ENCODE measurements around the gene AP3S2. TPM values are rescaled to one million over a fixed set of nuclear protein-coding genes. Genes with fewer than 3 reads are reported as not detected.

AP3S2 gene
- total and polyA plus RNA-seq, 2 of the 13 experiments (the other 11 are each of a cell fraction or from before 2014, with no cell fraction given), result 17.6 to 44.4 TPM

DNA sequence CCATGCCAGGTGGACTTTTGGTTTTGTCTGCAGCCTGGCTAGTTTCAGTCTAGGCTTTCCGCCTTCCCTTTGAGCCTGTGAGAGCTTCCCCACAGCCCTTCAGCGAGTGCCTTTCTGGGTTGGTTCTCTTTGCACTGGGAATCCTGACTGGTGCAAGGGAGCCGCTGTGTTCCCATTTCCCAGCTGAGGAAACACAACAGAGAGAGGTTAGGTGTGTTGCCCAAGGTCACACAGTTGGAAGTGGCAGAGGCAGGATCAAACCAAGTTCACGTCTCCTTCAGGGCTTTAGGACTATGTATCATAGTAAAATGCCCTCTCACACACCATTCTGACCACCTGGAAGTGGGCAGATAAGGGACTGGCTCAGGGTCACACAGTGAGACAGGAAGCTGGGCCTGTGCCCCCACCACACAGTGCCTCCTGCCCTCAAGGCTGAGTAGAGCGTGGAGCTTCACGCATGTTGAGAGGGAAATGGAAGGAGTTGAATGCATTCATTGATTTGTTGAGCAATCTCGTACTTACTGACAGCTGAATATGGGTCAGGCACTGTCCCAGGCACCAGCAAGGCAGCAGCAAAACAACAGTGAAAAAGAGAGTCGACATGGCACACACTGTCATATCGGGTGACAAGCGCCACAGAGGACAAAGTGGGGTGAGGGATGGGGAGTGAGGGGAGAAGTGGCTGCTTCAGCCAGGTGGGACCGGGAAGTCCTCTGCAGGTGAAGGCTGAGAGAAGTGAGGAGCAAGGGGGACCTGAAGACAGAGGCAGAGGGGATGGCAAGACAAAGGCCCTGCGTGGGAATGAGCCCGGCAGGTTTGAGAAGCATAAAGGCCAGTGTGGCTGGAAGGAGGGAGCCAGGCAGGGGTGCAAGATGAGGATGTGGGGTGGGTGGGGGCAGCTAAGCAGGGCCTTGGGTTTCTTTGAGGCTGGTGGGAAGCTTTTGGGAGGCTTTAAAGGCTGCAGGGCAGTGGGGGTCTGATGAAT, 66.8 kb downstream of the AP3S2 start (continued):
- TF ChIP-seq, protein P1, sequence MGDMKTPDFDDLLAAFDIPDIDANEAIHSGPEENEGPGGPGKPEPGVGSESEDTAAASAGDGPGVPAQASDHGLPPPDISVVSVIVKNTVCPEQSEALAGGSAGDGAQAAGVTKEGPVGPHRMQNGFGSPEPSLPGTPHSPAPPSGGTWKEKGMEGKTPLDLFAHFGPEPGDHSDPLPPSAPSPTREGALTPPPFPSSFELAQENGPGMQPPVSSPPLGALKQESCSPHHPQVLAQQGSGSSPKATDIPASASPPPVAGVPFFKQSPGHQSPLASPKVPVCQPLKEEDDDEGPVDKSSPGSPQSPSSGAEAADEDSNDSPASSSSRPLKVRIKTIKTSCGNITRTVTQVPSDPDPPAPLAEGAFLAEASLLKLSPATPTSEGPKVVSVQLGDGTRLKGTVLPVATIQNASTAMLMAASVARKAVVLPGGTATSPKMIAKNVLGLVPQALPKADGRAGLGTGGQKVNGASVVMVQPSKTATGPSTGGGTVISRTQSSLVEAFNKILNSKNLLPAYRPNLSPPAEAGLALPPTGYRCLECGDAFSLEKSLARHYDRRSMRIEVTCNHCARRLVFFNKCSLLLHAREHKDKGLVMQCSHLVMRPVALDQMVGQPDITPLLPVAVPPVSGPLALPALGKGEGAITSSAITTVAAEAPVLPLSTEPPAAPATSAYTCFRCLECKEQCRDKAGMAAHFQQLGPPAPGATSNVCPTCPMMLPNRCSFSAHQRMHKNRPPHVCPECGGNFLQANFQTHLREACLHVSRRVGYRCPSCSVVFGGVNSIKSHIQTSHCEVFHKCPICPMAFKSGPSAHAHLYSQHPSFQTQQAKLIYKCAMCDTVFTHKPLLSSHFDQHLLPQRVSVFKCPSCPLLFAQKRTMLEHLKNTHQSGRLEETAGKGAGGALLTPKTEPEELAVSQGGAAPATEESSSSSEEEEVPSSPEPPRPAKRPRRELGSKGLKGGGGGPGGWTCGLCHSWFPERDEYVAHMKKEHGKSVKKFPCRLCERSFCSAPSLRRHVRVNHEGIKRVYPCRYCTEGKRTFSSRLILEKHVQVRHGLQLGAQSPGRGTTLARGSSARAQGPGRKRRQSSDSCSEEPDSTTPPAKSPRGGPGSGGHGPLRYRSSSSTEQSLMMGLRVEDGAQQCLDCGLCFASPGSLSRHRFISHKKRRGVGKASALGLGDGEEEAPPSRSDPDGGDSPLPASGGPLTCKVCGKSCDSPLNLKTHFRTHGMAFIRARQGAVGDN (CRISPR knock-in tag; IDR thresholded peaks at IDR 0.05), result no peak; the same call in 1 of the 2 replicates
- no peak for TF ChIP-seq TCF7L2 (IDR thresholded peaks at IDR 0.05; ENCODE audit: low read depth, low read length)
- no peak for TF ChIP-seq KLF16 (CRISPR knock-in tag; IDR thresholded peaks at IDR 0.05)
- peak; percentile 33; the same call in 1 of the 2 replicates for TF ChIP-seq CEBPB (IDR thresholded peaks at IDR 0.05; ENCODE audit: borderline replicate concordance, low read depth, low read length)
- TF ChIP-seq ZNF7 (CRISPR knock-in tag; IDR thresholded peaks at IDR 0.05), result 0 out of 2 replicates have a peak, but pooled peaks have one; percentile 47
- TF ChIP-seq ZNF251 (CRISPR knock-in tag; IDR thresholded peaks at IDR 0.05), result no peak
- TF ChIP-seq ZBTB8A (CRISPR knock-in tag; IDR thresholded peaks at IDR 0.05; ENCODE audit: borderline replicate concordance, low read depth), result no peak
- TF ChIP-seq ZNF3 (CRISPR knock-in tag; IDR thresholded peaks at IDR 0.05), result peak; percentile 73; the same call in 1 of the 2 replicates

Data from HepG2 (cell line).